GM12891 (cell line): ENCODE data around the gene ETHE1.

Experiments used
- POLR2A ChIP-seq: IDR thresholded peaks from 2 replicates; pipeline ENCODE4 v1.6.1; 2011; ENCODE audit warnings: low read depth, low read length, control low read depth
- POLR2AphosphoS5 ChIP-seq: IDR thresholded peaks from 2 replicates; pipeline ENCODE4 v1.6.1; 2011; ENCODE audit warnings: low read depth, low read length, control low read depth
- POU2F2 ChIP-seq: IDR thresholded peaks from 2 replicates; pipeline ENCODE4 v1.6.1; 2011; ENCODE audit warnings: low read depth, mild to moderate bottlenecking, control low read depth, low read length, moderate library complexity
- SPI1 ChIP-seq: IDR thresholded peaks from 2 replicates; pipeline ENCODE4 v1.6.1; 2011; ENCODE audit warnings: low read depth, low read length, control low read depth
- TAF1 ChIP-seq: IDR thresholded peaks from 2 replicates; pipeline ENCODE4 v1.6.1; 2011; ENCODE audit warnings: low read depth, low read length, control low read depth

- TF ChIP-seq POLR2A = no peak
- no peak for TF ChIP-seq TAF1
- no peak for TF ChIP-seq POLR2AphosphoS5
- no peak for TF ChIP-seq POU2F2
- no peak for TF ChIP-seq SPI1
These were observed 20.4 kb downstream of the ETHE1 start for GRCh38 chr19:43506629-43507028.
